NCI-H82 treated with DMSO at 0.1 percent for 48 hours (cell line): Measurements from ENCODE around the gene MACROD2.

ENCODE experiments used
- DNase-seq: peaks from one replicate; lab custom pipeline; 2025; ENCODE audit not compliant: unreplicated experiment; lab: John Stamatoyannopoulos, UW

The MACROD2 gene

GRCh38 chr20:16100111-16100510 lies 2104.8 kb downstream of the MACROD2 start:
- no peak for DNase-seq

- DNase-seq = no peak
These were observed 2105.5 kb downstream of the MACROD2 start for GRCh38 chr20:16100767-16101166.
